IPS-18a (cell line): ENCODE measurements around the gene POLH.
"Not testable (repeated sequence)": the region's sequence is repeated elsewhere in the genome, so short reads cannot be mapped to it uniquely, and the experiment has no call there.

Source experiments
- H3K27ac ChIP-seq: one replicate; pipeline ENCODE4 v1.5.1; 2013; ENCODE audit warnings: low read length
- H3K27me3 ChIP-seq: one replicate; pipeline ENCODE4 v1.6.1; 2013; ENCODE audit warnings: mild to moderate bottlenecking, low read length; ENCODE audit not compliant: control insufficient read depth, insufficient read depth
- H3K36me3 ChIP-seq: one replicate; pipeline ENCODE4 v1.6.1; 2013; ENCODE audit warnings: low read depth, low read length; ENCODE audit not compliant: control insufficient read depth
- H3K4me1 ChIP-seq: one replicate; pipeline ENCODE4 v1.6.1; 2013; ENCODE audit warnings: low read depth, low read length; ENCODE audit not compliant: control insufficient read depth
- H3K4me3 ChIP-seq: one replicate; pipeline ENCODE4 v1.5.1; 2013; ENCODE audit warnings: low read length
- H3K9ac ChIP-seq: one replicate; pipeline ENCODE4 v1.6.1; 2013; ENCODE audit warnings: mild to moderate bottlenecking, low read length, moderate library complexity
- H3K9me3 ChIP-seq: one replicate; pipeline ENCODE4 v1.6.1; 2013; ENCODE audit warnings: low read depth, low read length; ENCODE audit not compliant: control insufficient read depth

POLH gene

GRCh38 chr6:43624786-43625288 is 48.9 kb downstream of the POLH start:
- Histone ChIP-seq H3K4me3 (no peak overlapping the region), H3K36me3 (peaks cover 68% of the 10 kb centered on the region), H3K9me3 (no peaks in the 10 kb centered on the region), H3K27ac (no peak overlapping the region), H3K9ac (no peak overlapping the region), H3K4me1 (no peaks in the 10 kb centered on the region), H3K27me3 (no peaks in the 10 kb centered on the region)

- Histone ChIP-seq H3K36me3 (peaks cover 62% of the 10 kb centered on the region), H3K9ac (no peak overlapping the region), H3K27ac (no peak overlapping the region), H3K4me3 (no peak overlapping the region), H3K9me3 (no peaks in the 10 kb centered on the region), H3K4me1 (no peaks in the 10 kb centered on the region), H3K27me3 (no peaks in the 10 kb centered on the region)
Measured at GRCh38 chr6:43625393-43625992, 49.5 kb downstream of the POLH start.

- no peak overlapping the region for H3K9ac ChIP-seq
- H3K27me3 ChIP-seq, result no peaks in the 10 kb centered on the region
- H3K9me3 ChIP-seq, result no peaks in the 10 kb centered on the region
- H3K36me3 ChIP-seq, result peaks cover 45% of the 10 kb centered on the region
- H3K4me3 ChIP-seq, result no peak overlapping the region
- no peak overlapping the region for H3K27ac ChIP-seq
- no peaks in the 10 kb centered on the region for H3K4me1 ChIP-seq
Measured at GRCh38 chr6:43627008-43627825, 51.2 kb downstream of the POLH start.

- Histone ChIP-seq H3K4me3 (peak overlapping the region; percentile 90), H3K36me3 (peaks cover 33% of the 10 kb centered on the region), H3K27me3 (no peaks in the 10 kb centered on the region), H3K9ac (peak overlapping the region; percentile 72), H3K9me3 (no peaks in the 10 kb centered on the region), H3K27ac (peak overlapping the region; percentile 46), H3K4me1 (no peaks in the 10 kb centered on the region)
Measured at GRCh38 chr6:43628393-43629103, 52.6 kb downstream of the POLH start.

GRCh38 chr6:43629104-43629504 is 53.1 kb downstream of the POLH start, which contains the start of gene GTPBP2:
Gene GTPBP2 (minus strand): TSS chr6:43629264. CDS start chr6:43629162, 102 bp downstream.
- H3K4me1 ChIP-seq, result no peaks in the 10 kb centered on the region
- no peaks in the 10 kb centered on the region for H3K9me3 ChIP-seq
- peaks cover 27% of the 10 kb centered on the region for H3K36me3 ChIP-seq
- H3K27ac ChIP-seq, result peak within 1 kb of the TSS; percentile 98
- peak within 1 kb of the TSS; percentile 90 for H3K4me3 ChIP-seq
- H3K27me3 ChIP-seq, result no peaks in the 10 kb centered on the region
- peak within 1 kb of the TSS; percentile 91 for H3K9ac ChIP-seq

GRCh38 chr6:43629505-43630300 is 53.7 kb downstream of the POLH start:
- H3K27ac ChIP-seq, result peak overlapping the region; percentile 98
- H3K9ac ChIP-seq, result peak overlapping the region; percentile 91
- H3K4me1 ChIP-seq, result no peaks in the 10 kb centered on the region
- peak overlapping the region; percentile 88 for H3K4me3 ChIP-seq
- no peaks in the 10 kb centered on the region for H3K9me3 ChIP-seq
- no peaks in the 10 kb centered on the region for H3K27me3 ChIP-seq
- H3K36me3 ChIP-seq, result peaks cover 21% of the 10 kb centered on the region

- H3K9ac ChIP-seq, result no peak overlapping the region
- H3K27me3 ChIP-seq, result no peaks in the 10 kb centered on the region
- H3K4me3 ChIP-seq, result no peak overlapping the region
- H3K27ac ChIP-seq, result no peak overlapping the region
- H3K4me1 ChIP-seq, result peaks cover under 1% of the 10 kb centered on the region
- no peaks in the 10 kb centered on the region for H3K9me3 ChIP-seq
- H3K36me3 ChIP-seq, result peaks cover 7% of the 10 kb centered on the region
Measured at GRCh38 chr6:43630980-43631619, 55.1 kb downstream of the POLH start.

GRCh38 chr6:43633002-43633401 is 57.0 kb downstream of the POLH start:
- H3K9ac ChIP-seq, H3K27ac ChIP-seq: not testable (repeated sequence)

GRCh38 chr6:43634702-43635303 is 58.8 kb downstream of the POLH start:
- no peak overlapping the region for H3K9ac ChIP-seq
- peaks cover 6% of the 10 kb centered on the region for H3K4me1 ChIP-seq
- no peaks in the 10 kb centered on the region for H3K9me3 ChIP-seq
- H3K27me3 ChIP-seq, result no peaks in the 10 kb centered on the region
- peaks cover 14% of the 10 kb centered on the region for H3K36me3 ChIP-seq
- no peak overlapping the region for H3K4me3 ChIP-seq
- no peak overlapping the region for H3K27ac ChIP-seq

More at GRCh38 chr6:43633002-43633401, 57.0 kb downstream of the POLH start:
- not testable (repeated sequence) for H3K27me3 ChIP-seq, H3K9me3 ChIP-seq, H3K4me3 ChIP-seq, H3K4me1 ChIP-seq, H3K36me3 ChIP-seq
